ENCODE results near the gene PWWP3B. TPM values are rescaled to one million over a fixed set of nuclear protein-coding genes. Genes with fewer than 3 reads are reported as not detected.

The PWWP3B gene
- 0.21 TPM for total RNA-seq (ENCODE audit: unreplicated experiment)
- long read RNA-seq = 0 reads

DNA sequence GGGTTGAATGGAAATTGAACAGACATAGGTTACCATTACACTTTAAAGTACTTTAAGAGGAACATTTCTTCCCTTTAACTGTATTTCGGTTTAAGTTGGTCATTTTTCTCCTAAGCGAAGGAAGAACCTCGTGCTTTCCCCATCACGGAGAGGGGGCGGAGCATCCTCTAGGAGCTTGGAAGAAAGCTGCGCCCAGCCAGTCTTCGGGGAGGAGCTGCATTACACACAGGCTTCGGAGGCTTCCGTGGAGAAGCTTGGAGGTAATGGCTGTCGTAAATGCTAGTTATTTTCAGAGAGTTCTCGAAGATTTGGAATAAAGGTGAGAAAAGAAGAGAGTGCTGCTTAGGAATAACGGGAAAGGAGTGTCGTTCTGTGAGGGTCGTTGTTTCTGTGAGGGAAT lies at the start of gene PWWP3B:
Gene PWWP3B, plus strand, starts transcription at position 199 of the 400 bp plus-strand sequence. CDS start 37,128 bp downstream, outside the sequence.
- Mint-ChIP-seq H3K27ac (ENCODE audit: unreplicated experiment) (no peak within 1 kb of the TSS), H3K9me3 (ENCODE audit: unreplicated experiment) (no peaks in the 10 kb centered on the region), H3K4me1 (ENCODE audit: unreplicated experiment) (no peaks in the 10 kb centered on the region), H3K27me3 (ENCODE audit: unreplicated experiment) (no peaks in the 10 kb centered on the region), H3K4me3 (ENCODE audit: unreplicated experiment) (no peak within 1 kb of the TSS), H3K36me3 (ENCODE audit: low read depth, unreplicated experiment) (no peaks in the 10 kb centered on the region)
- DNase-seq (ENCODE audit: low spot score) = no peak
- TF ChIP-seq, protein P1, sequence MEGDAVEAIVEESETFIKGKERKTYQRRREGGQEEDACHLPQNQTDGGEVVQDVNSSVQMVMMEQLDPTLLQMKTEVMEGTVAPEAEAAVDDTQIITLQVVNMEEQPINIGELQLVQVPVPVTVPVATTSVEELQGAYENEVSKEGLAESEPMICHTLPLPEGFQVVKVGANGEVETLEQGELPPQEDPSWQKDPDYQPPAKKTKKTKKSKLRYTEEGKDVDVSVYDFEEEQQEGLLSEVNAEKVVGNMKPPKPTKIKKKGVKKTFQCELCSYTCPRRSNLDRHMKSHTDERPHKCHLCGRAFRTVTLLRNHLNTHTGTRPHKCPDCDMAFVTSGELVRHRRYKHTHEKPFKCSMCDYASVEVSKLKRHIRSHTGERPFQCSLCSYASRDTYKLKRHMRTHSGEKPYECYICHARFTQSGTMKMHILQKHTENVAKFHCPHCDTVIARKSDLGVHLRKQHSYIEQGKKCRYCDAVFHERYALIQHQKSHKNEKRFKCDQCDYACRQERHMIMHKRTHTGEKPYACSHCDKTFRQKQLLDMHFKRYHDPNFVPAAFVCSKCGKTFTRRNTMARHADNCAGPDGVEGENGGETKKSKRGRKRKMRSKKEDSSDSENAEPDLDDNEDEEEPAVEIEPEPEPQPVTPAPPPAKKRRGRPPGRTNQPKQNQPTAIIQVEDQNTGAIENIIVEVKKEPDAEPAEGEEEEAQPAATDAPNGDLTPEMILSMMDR (IDR thresholded peaks at IDR 0.05; ENCODE audit: unreplicated experiment) = no peak

DNA sequence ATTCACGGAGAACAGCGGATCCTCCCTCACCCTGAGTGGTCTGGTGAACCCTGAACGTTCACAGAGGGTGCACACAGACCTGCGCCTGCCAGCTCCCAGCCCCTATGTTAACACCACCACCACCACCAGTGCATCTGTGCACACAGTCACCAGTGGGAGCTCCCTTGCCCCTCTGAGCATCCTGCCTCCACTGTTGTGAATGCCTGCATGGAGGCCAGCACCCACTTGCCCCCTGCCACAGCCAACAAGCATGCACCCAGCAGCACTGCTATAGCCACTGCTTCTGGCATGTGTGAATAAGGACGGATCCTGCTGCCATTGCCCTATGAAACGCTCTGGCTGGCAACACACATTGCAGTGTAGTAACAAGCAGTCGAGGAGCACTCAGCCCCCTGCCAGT lies 29.1 kb upstream of the PWWP3B start:
- no peak for DNase-seq (ENCODE audit: low spot score)
- Mint-ChIP-seq H3K4me3 (ENCODE audit: unreplicated experiment) (no peak overlapping the region), H3K9me3 (ENCODE audit: unreplicated experiment) (no peaks in the 10 kb centered on the region), H3K36me3 (ENCODE audit: low read depth, unreplicated experiment) (no peaks in the 10 kb centered on the region), H3K4me1 (ENCODE audit: unreplicated experiment) (no peaks in the 10 kb centered on the region), H3K27ac (ENCODE audit: unreplicated experiment) (no peak overlapping the region), H3K27me3 (ENCODE audit: unreplicated experiment) (no peaks in the 10 kb centered on the region)
- TF ChIP-seq, protein P1 (IDR thresholded peaks at IDR 0.05; ENCODE audit: unreplicated experiment) = no peak

DNA sequence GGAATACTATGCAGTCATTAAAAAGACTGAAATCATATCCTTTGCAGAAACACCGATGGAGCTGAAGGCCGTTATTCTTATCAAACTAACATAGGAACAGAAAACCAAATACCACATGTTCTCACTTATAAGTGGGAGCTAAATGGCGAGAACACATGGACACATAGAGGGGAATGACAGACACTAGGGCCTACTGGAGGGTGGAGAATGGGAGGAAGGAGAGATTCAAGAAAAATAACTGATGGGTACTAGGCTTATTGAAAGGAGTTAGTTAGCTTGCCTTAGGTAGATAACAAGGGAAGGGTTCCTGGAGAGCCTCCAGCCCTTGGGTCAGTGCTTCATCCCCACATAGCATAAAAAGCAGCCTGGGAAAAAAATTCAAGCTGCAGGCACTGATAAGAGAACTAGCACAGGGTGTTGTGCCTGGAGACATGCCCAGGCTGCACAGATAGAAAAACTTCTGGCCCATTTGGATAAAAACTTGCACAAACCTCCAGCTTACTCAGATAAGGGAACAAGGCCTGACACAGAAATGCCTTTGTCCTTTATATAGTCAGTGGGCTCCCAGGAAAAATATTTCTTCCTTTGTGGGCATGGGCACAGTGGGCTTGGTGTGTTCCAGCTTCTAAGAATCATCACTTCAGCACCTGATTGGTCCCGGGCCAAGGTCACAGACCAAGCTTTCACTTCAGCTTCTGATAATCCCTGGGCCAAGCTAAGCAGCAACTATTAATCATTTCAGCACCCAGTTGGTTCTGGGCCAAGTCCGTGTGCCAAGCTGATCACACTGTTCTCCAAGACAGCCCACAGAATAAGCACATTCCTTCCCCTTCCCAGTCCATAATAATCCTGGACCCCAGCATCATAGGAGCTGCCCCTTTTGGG lies 23.1 kb upstream of the PWWP3B start:
- H3K27me3 Mint-ChIP-seq (ENCODE audit: unreplicated experiment) = no peaks in the 10 kb centered on the region
- no peaks in the 10 kb centered on the region for H3K36me3 Mint-ChIP-seq (ENCODE audit: low read depth, unreplicated experiment)
- DNase-seq (ENCODE audit: low spot score) = no peak
- no peaks in the 10 kb centered on the region for H3K4me1 Mint-ChIP-seq (ENCODE audit: unreplicated experiment)
- no peak overlapping the region for H3K27ac Mint-ChIP-seq (ENCODE audit: unreplicated experiment)
- TF ChIP-seq, protein P1 (IDR thresholded peaks at IDR 0.05; ENCODE audit: unreplicated experiment) = no peak
- H3K4me3 Mint-ChIP-seq (ENCODE audit: unreplicated experiment) = no peak overlapping the region
- no peaks in the 10 kb centered on the region for H3K9me3 Mint-ChIP-seq (ENCODE audit: unreplicated experiment)

DNA sequence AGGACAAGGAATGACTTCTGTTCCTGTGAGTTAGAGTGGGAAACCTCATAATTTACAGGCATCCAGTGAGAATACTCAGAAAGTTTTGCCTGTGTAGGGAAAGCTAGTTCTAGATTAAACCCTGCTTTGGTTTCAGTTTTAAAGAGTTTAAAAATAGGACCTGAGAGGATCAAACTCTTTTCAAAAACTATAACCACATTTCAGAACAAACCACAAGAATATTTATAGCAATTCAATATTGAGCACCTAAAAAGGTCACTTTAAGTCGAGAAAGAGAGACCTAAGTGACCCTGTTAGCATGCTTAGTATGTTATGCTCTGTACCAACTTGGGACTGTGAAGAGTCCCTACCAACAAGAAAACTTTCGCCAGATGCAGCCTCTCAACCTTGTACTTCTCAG lies 17.4 kb upstream of the PWWP3B start:
- no peak overlapping the region for H3K27ac Mint-ChIP-seq (ENCODE audit: unreplicated experiment)
- DNase-seq (ENCODE audit: low spot score) = no peak
- TF ChIP-seq, protein P1 (IDR thresholded peaks at IDR 0.05; ENCODE audit: unreplicated experiment) = no peak
- H3K36me3 Mint-ChIP-seq (ENCODE audit: low read depth, unreplicated experiment) = no peaks in the 10 kb centered on the region
- H3K27me3 Mint-ChIP-seq (ENCODE audit: unreplicated experiment) = peaks cover 1% of the 10 kb centered on the region
- no peaks in the 10 kb centered on the region for H3K9me3 Mint-ChIP-seq (ENCODE audit: unreplicated experiment)
- H3K4me3 Mint-ChIP-seq (ENCODE audit: unreplicated experiment) = no peak overlapping the region
- no peaks in the 10 kb centered on the region for H3K4me1 Mint-ChIP-seq (ENCODE audit: unreplicated experiment)

DNA sequence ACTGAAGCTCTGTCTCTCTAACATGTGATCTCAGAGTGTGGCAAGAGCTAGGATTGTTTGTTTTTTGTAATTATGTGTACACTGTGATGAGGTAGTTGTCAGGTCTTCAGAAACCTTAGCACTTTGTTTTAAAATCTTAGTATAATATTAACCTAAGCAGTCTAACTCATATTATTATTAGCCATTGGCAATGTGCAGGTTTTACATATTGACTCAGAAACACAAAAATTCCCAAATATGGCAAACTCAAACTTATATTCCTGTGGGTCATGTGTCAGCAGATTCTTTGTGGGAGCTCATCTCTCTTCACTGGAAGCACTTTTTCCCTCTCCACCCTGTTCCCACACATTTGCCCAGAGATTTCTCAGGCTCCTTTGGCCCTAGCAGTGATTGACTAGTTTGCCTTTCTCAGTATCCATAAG lies 8.2 kb upstream of the PWWP3B start:
- no peaks in the 10 kb centered on the region for H3K9me3 Mint-ChIP-seq (ENCODE audit: unreplicated experiment)
- no peaks in the 10 kb centered on the region for H3K36me3 Mint-ChIP-seq (ENCODE audit: low read depth, unreplicated experiment)
- TF ChIP-seq, protein P1 (IDR thresholded peaks at IDR 0.05; ENCODE audit: unreplicated experiment) = no peak
- H3K27me3 Mint-ChIP-seq (ENCODE audit: unreplicated experiment) = no peaks in the 10 kb centered on the region
- no peak for DNase-seq (ENCODE audit: low spot score)
- H3K4me3 Mint-ChIP-seq (ENCODE audit: unreplicated experiment) = no peak overlapping the region
- H3K4me1 Mint-ChIP-seq (ENCODE audit: unreplicated experiment) = no peaks in the 10 kb centered on the region
- no peak overlapping the region for H3K27ac Mint-ChIP-seq (ENCODE audit: unreplicated experiment)
